Astrocyte (in vitro differentiated cells and primary cell): Measurements from ENCODE around the gene BLTP3A. TPM values are rescaled to one million over a fixed set of nuclear protein-coding genes. Genes with fewer than 3 reads are reported as not detected.
A peak's percentile ranks its signal among the peaks of the same experiment; 100 is the strongest.
"Not testable (repeated sequence)": the region's sequence is repeated elsewhere in the genome, so short reads cannot be mapped to it uniquely, and the experiment has no call there.

Experiments
- DNase-seq: peaks from one replicate; pipeline ENCODE4 v3.0.0-alpha.2; 2010; ENCODE audit warnings: low read depth
- FAIRE-seq: peaks from 2 replicates; lab custom pipeline; 2011; peaks lifted over from hg19 to GRCh38; lab: Jason Lieb, UNC
- H2AFZ ChIP-seq: 2 replicates; pipeline ENCODE4 v1.6.0; 2012; ENCODE audit warnings: low read depth, low read length, inconsistent platforms
- H3K27ac ChIP-seq: 2 replicates; pipeline ENCODE4 v1.5.1; 2011; ENCODE audit warnings: low read depth, low read length, inconsistent platforms
- H3K27me3 ChIP-seq: 2 replicates; pipeline ENCODE4 v1.6.0; 2011; ENCODE audit warnings: low read length, inconsistent platforms; ENCODE audit not compliant: insufficient read depth
- H3K36me3 ChIP-seq: 2 replicates; pipeline ENCODE4 v1.5.1; 2011; ENCODE audit warnings: low read length, inconsistent platforms; ENCODE audit not compliant: insufficient read depth
- H3K4me1 ChIP-seq: 2 replicates; pipeline ENCODE4 v1.5.1; 2011; ENCODE audit warnings: low read length, inconsistent platforms; ENCODE audit not compliant: insufficient read depth
- H3K4me2 ChIP-seq: 2 replicates; pipeline ENCODE4 v1.6.0; 2012; ENCODE audit warnings: low read length, inconsistent platforms
- H3K4me3 ChIP-seq: 2 replicates; pipeline ENCODE4 v1.5.1; 2011; ENCODE audit warnings: low read depth, mild to moderate bottlenecking, low read length, inconsistent platforms; ENCODE audit not compliant: insufficient read depth
- H3K79me2 ChIP-seq: 2 replicates; pipeline ENCODE4 v1.6.0; 2012; ENCODE audit warnings: mild to moderate bottlenecking, low read length, inconsistent platforms; ENCODE audit not compliant: insufficient read depth
- H3K9ac ChIP-seq: 2 replicates; pipeline ENCODE4 v1.6.0; 2012; ENCODE audit warnings: mild to moderate bottlenecking, low read length, inconsistent platforms
- H3K9me3 ChIP-seq: 2 replicates; pipeline ENCODE4 v1.5.1; 2012; ENCODE audit warnings: low read depth, mild to moderate bottlenecking, low read length, inconsistent platforms; ENCODE audit not compliant: insufficient read depth
- H4K20me1 ChIP-seq: 2 replicates; pipeline ENCODE4 v1.6.0; 2012; ENCODE audit warnings: low read length, inconsistent platforms; ENCODE audit not compliant: insufficient read depth
- H3K27ac Mint-ChIP-seq: one replicate; pipeline ENCODE4 v1.8.0; 2021; ENCODE audit warnings: mild to moderate bottlenecking, mixed read lengths; ENCODE audit not compliant: unreplicated experiment
- H3K27me3 Mint-ChIP-seq: one replicate; pipeline ENCODE4 v1.8.0; 2021; ENCODE audit warnings: low read depth, mixed read lengths; ENCODE audit not compliant: unreplicated experiment
- H3K36me3 Mint-ChIP-seq: one replicate; pipeline ENCODE4 v1.8.0; 2021; ENCODE audit warnings: low read depth, mixed read lengths; ENCODE audit not compliant: unreplicated experiment
- H3K4me1 Mint-ChIP-seq: one replicate; pipeline ENCODE4 v1.8.0; 2021; ENCODE audit warnings: low read depth, mixed read lengths; ENCODE audit not compliant: unreplicated experiment
- H3K4me3 Mint-ChIP-seq: one replicate; pipeline ENCODE4 v1.8.0; 2021; ENCODE audit warnings: mild to moderate bottlenecking, moderate library complexity, mixed read lengths; ENCODE audit not compliant: unreplicated experiment
- H3K9me3 Mint-ChIP-seq: one replicate; pipeline ENCODE4 v1.8.0; 2021; ENCODE audit warnings: mild to moderate bottlenecking, mixed read lengths; ENCODE audit not compliant: unreplicated experiment
- EZH2 ChIP-seq: IDR thresholded peaks from 2 replicates; pipeline ENCODE4 v1.6.1; 2012; ENCODE audit warnings: mild to moderate bottlenecking, low read length, inconsistent platforms; ENCODE audit not compliant: insufficient read depth
- total RNA-seq: library from RNA; stranded (reverse); gene quantifications from 2 replicates; pipeline ENCODE4 v1.2.1, GENCODE V29; 2021
- TF ChIP-seq, protein P1 (sequence below): IDR thresholded peaks from 2 replicates; pipeline ENCODE4 v1.5.1; 2011; ENCODE audit warnings: low read depth, mild to moderate bottlenecking, inconsistent platforms, low read length, moderate library complexity; ENCODE audit not compliant: insufficient read depth

The BLTP3A gene
- total RNA-seq, 1 donor from 2014 or later, result 25.1 TPM

DNA sequence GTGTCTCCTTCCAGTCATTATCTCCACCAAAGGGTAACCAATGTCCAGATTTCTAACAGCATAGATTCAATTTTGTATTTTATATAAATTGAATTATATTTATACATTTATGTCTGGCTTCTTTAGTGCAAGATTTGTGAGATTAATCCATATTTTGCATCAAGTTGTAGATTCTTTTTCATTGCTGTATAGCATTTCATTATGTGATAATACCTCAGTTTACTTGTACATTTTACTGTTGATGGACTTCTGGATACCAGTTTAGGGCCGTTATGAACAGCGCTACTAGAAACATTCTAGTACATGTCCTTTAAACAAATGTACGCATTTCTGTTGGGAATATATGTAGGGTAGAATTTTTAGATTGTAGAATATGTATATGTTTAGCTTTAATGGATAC is 6.2 kb downstream of the BLTP3A start:
- FAIRE-seq, result no peak
- Histone ChIP-seq H3K4me2 (no peak overlapping the region), H3K27ac (no peak overlapping the region), H3K79me2 (peaks cover 7% of the 10 kb centered on the region), H3K27me3 (no peaks in the 10 kb centered on the region), H3K9me3 (no peaks in the 10 kb centered on the region), H2AFZ (no peak overlapping the region), H3K36me3 (no peaks in the 10 kb centered on the region), H3K4me3 (no peak overlapping the region), H3K4me1 (peaks cover 10% of the 10 kb centered on the region), H4K20me1 (peaks cover 4% of the 10 kb centered on the region), H3K9ac (no peak overlapping the region)
- no peaks in the 10 kb centered on the region for H3K9me3 Mint-ChIP-seq
- DNase-seq, result no peak
- no peak overlapping the region for H3K27ac Mint-ChIP-seq
- H3K27me3 Mint-ChIP-seq, result no peaks in the 10 kb centered on the region
- TF ChIP-seq, protein P1, sequence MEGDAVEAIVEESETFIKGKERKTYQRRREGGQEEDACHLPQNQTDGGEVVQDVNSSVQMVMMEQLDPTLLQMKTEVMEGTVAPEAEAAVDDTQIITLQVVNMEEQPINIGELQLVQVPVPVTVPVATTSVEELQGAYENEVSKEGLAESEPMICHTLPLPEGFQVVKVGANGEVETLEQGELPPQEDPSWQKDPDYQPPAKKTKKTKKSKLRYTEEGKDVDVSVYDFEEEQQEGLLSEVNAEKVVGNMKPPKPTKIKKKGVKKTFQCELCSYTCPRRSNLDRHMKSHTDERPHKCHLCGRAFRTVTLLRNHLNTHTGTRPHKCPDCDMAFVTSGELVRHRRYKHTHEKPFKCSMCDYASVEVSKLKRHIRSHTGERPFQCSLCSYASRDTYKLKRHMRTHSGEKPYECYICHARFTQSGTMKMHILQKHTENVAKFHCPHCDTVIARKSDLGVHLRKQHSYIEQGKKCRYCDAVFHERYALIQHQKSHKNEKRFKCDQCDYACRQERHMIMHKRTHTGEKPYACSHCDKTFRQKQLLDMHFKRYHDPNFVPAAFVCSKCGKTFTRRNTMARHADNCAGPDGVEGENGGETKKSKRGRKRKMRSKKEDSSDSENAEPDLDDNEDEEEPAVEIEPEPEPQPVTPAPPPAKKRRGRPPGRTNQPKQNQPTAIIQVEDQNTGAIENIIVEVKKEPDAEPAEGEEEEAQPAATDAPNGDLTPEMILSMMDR, result no peak
- TF ChIP-seq EZH2, result no peak
- H3K4me1 Mint-ChIP-seq, result peaks cover 7% of the 10 kb centered on the region
- H3K4me3 Mint-ChIP-seq, result no peak overlapping the region
- no peaks in the 10 kb centered on the region for H3K36me3 Mint-ChIP-seq

DNA sequence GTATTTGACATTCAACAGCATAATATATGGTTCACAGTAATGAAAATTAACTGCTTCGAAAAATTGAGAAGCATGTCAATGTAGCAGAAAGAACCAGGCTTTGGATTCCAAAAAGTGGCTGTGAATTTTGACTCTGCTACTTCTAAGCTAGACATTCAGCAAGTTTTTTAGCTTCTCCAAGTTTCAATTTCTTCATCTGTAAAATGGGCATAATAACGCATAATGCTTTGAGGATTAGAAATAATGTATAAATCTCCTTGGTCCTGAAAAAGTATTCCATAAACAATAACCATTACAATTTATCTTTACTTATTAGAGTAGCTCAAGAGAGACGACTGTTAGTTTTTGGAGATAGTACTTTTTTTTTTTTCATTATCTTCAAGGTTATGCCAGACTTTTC is 7.7 kb downstream of the BLTP3A start:
- H3K27me3 Mint-ChIP-seq, result no peaks in the 10 kb centered on the region
- H3K27ac Mint-ChIP-seq, result peak overlapping the region; percentile 26
- no peak for TF ChIP-seq EZH2
- TF ChIP-seq, protein P1, result no peak
- DNase-seq (no peak), FAIRE-seq (no peak)
- no peaks in the 10 kb centered on the region for H3K9me3 ChIP-seq
- no peak overlapping the region for H3K4me3 Mint-ChIP-seq
- H3K4me1 Mint-ChIP-seq, result peaks cover 9% of the 10 kb centered on the region
- no peak overlapping the region for H3K27ac ChIP-seq
- H3K27me3 ChIP-seq, result no peaks in the 10 kb centered on the region
- H3K36me3 Mint-ChIP-seq, result peaks cover 2% of the 10 kb centered on the region
- H3K79me2 ChIP-seq, result peaks cover 4% of the 10 kb centered on the region
- peaks cover 7% of the 10 kb centered on the region for H3K4me1 ChIP-seq
- H3K4me3 ChIP-seq, result no peak overlapping the region
- no peaks in the 10 kb centered on the region for H3K36me3 ChIP-seq
- no peak overlapping the region for H3K9ac ChIP-seq
- peaks cover 14% of the 10 kb centered on the region for H4K20me1 ChIP-seq
- no peak overlapping the region for H3K4me2 ChIP-seq
- H3K9me3 Mint-ChIP-seq, result no peaks in the 10 kb centered on the region
- no peak overlapping the region for H2AFZ ChIP-seq

- no peak for FAIRE-seq
- peaks cover 19% of the 10 kb centered on the region for H4K20me1 ChIP-seq
- no peak overlapping the region for H3K4me2 ChIP-seq
Measured at GRCh38 chr6:34804543-34804942, 12.7 kb downstream of the BLTP3A start.

GRCh38 chr6:34805074-34805473 is 13.2 kb downstream of the BLTP3A start:
- H3K79me2 ChIP-seq, H3K4me1 ChIP-seq, FAIRE-seq, H3K4me3 ChIP-seq, H3K36me3 Mint-ChIP-seq, DNase-seq, H3K4me3 Mint-ChIP-seq, H3K36me3 ChIP-seq, H3K27ac ChIP-seq, H2AFZ ChIP-seq, H3K27me3 ChIP-seq, H3K9me3 ChIP-seq, H3K27ac Mint-ChIP-seq, H3K27me3 Mint-ChIP-seq, H3K4me2 ChIP-seq, H3K9ac ChIP-seq, H3K9me3 Mint-ChIP-seq: not testable (repeated sequence)
- H4K20me1 ChIP-seq, result peaks cover 19% of the 10 kb centered on the region
- peaks cover 23% of the 10 kb centered on the region for H3K4me1 Mint-ChIP-seq

More at GRCh38 chr6:34804543-34804942, 12.7 kb downstream of the BLTP3A start:
- H3K4me1 Mint-ChIP-seq, result peaks cover 21% of the 10 kb centered on the region
- Histone ChIP-seq H3K79me2 (peaks cover 5% of the 10 kb centered on the region), H3K9me3 (no peaks in the 10 kb centered on the region), H2AFZ (no peak overlapping the region), H3K9ac (no peak overlapping the region), H3K27me3 (no peaks in the 10 kb centered on the region), H3K36me3 (no peaks in the 10 kb centered on the region), H3K27ac (no peak overlapping the region), H3K4me1 (peaks cover 5% of the 10 kb centered on the region), H3K4me3 (no peak overlapping the region)
- DNase-seq, result no peak
- H3K27me3 Mint-ChIP-seq, result no peaks in the 10 kb centered on the region
- no peaks in the 10 kb centered on the region for H3K9me3 Mint-ChIP-seq
- peaks cover 2% of the 10 kb centered on the region for H3K36me3 Mint-ChIP-seq
- H3K27ac Mint-ChIP-seq, result no peak overlapping the region
- no peak overlapping the region for H3K4me3 Mint-ChIP-seq
- TF ChIP-seq, protein P1, result no peak
- no peak for TF ChIP-seq EZH2
